Esophagus (tissue), 2 donors: ENCODE measurements around the gene CCDC88C. TPM values are rescaled to one million over a fixed set of nuclear protein-coding genes. Genes with fewer than 3 reads are reported as not detected.
"Not testable (repeated sequence)": the region's sequence is repeated elsewhere in the genome, so short reads cannot be mapped to it uniquely, and the experiment has no call there.

ENCODE experiments used
- H3K27ac ChIP-seq, 2 donors: one replicate each; pipeline ENCODE4 v1.5.1; 2013; ENCODE audit warnings: low read depth in 2 of 2, mild to moderate bottlenecking in 2 of 2, inconsistent platforms in 1 of 2, low read length in 1 of 2, moderate library complexity in 1 of 2
- H3K27me3 ChIP-seq, 2 donors: one replicate each; pipeline ENCODE4 v1.6.1; 2013; ENCODE audit warnings: low read length in 2 of 2, control low read depth in 1 of 2, mild to moderate bottlenecking in 1 of 2; ENCODE audit not compliant: insufficient read depth in 2 of 2, control insufficient read depth in 1 of 2
- H3K36me3 ChIP-seq, 2 donors: one replicate each; pipeline ENCODE4 v1.6.1; 2013; ENCODE audit warnings: low read length in 1 of 2; ENCODE audit not compliant: control insufficient read depth in 2 of 2, insufficient read depth in 2 of 2
- H3K4me1 ChIP-seq, 2 donors: one replicate each; pipeline ENCODE4 v1.6.1; 2013; ENCODE audit warnings: low read length in 1 of 2; ENCODE audit not compliant: control insufficient read depth in 2 of 2, insufficient read depth in 2 of 2
- H3K4me3 ChIP-seq, 2 donors: one replicate each; pipeline ENCODE4 v1.5.1; 2013; ENCODE audit warnings: low read length in 2 of 2, mild to moderate bottlenecking in 2 of 2, low read depth in 1 of 2, moderate library complexity in 1 of 2
- H3K9me3 ChIP-seq, 2 donors: one replicate each; pipeline ENCODE4 v1.6.1; 2013; ENCODE audit warnings: mild to moderate bottlenecking in 2 of 2, low read depth in 1 of 2, low read length in 1 of 2, moderate library complexity in 1 of 2; ENCODE audit not compliant: control insufficient read depth in 2 of 2, insufficient read depth in 1 of 2
- WGBS, 2 donors: extraction: QIAGEN DNeasy Blood & Tissue Kit; methylation state at CpG; one replicate each; pipeline ENCODE4 v1.1.7; 2013; 5-methylcytosine and 5-hydroxymethylcytosine counted together
- polyA plus RNA-seq, 2 donors: library from polyadenylated mRNA; stranded (reverse); fragments of 200-250 nt; gene quantifications; one replicate each; pipeline ENCODE4 v1.2.3, GENCODE V29; 2013
- donor health status: healthy with polysubstance abuse.
- donor health status: Bipolar disorder and iron deficiency.

The CCDC88C gene
- polyA plus RNA-seq, 2 donors = 11.0 to 18.5 TPM

GRCh38 chr14:91409928-91410718 is 7.5 kb downstream of the CCDC88C start:
- peaks cover 2 to 6% of the 10 kb centered on the region in 2 donors for H3K4me1 ChIP-seq
- WGBS, 2 donors = 45 to 50% methylated on average over 8 of the region's 8 CpGs
- peaks cover 0 to 14% of the 10 kb centered on the region in 2 donors for H3K36me3 ChIP-seq
- H3K27ac ChIP-seq = peak overlapping the region in 1 of 2 donors; percentile 36
- no peak overlapping the region for H3K4me3 ChIP-seq
- no peaks in the 10 kb centered on the region for H3K9me3 ChIP-seq
- H3K27me3 ChIP-seq = no peaks in the 10 kb centered on the region

- H3K9me3 ChIP-seq, H3K4me1 ChIP-seq, H3K4me3 ChIP-seq, H3K27me3 ChIP-seq, H3K27ac ChIP-seq: not testable (repeated sequence)
- 88% methylated on average over 6 of the region's 6 CpGs for WGBS, 2 donors
- H3K36me3 ChIP-seq = peaks cover 0 to 14% of the 10 kb centered on the region in 2 donors
These were observed 8.4 kb downstream of the CCDC88C start for GRCh38 chr14:91409240-91409639.

- Histone ChIP-seq H3K4me1 (peaks cover 2 to 8% of the 10 kb centered on the region in 2 donors), H3K36me3 (peaks cover 0 to 14% of the 10 kb centered on the region in 2 donors), H3K27me3 (no peaks in the 10 kb centered on the region), H3K4me3 (no peak overlapping the region), H3K9me3 (no peaks in the 10 kb centered on the region), H3K27ac (no peak overlapping the region)
- 85 to 88% methylated on average over 5 of the region's 5 CpGs for WGBS, 2 donors
These were observed 10.6 kb downstream of the CCDC88C start for GRCh38 chr14:91406982-91407381.

- Histone ChIP-seq H3K27ac (no peak overlapping the region), H3K9me3 (no peaks in the 10 kb centered on the region), H3K4me3 (no peak overlapping the region), H3K36me3 (peaks cover 0 to 14% of the 10 kb centered on the region in 2 donors), H3K27me3 (no peaks in the 10 kb centered on the region), H3K4me1 (peaks cover 2 to 8% of the 10 kb centered on the region in 2 donors)
- 95 to 96% methylated on average over 8 of the region's 8 CpGs for WGBS, 2 donors
These were observed 11.2 kb downstream of the CCDC88C start for GRCh38 chr14:91406451-91406850.

DNA sequence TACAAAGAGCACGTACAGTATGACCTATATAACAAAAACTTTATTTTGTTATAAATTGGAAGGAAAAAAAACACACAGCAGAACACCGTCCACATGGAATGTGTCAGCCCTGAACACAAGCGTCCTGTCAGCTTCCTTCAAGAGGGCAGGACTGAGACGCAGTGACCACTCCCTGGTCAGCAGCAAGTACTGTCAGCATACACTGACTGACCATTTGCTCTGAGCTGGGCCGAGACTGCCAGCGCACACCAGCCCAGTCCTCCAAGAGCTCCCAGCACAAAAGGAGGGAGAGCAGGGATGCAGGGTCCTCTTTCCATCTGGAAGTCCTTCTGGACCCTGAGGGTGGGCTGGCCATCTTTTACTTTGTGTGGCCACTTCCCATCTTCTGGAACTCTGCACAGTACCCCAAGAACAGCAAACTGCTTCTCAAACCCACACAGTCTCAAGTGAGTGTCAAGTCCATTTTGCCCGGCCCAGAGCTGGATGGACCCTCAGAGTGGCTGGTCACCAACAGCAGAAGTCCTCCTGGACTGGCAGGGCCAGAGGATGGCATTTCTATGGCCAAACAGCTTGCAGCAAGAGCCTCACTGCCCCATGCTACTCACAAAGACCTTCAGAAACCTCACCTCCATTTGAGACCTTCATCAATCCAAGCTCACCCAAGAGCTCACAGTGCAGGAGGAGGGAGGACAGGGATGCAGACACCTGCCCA is 11.7 kb downstream of the CCDC88C start:
- WGBS, 2 donors = 67 to 69% methylated on average over 7 of the region's 7 CpGs
- no peaks in the 10 kb centered on the region for H3K27me3 ChIP-seq
- H3K9me3 ChIP-seq = no peaks in the 10 kb centered on the region
- H3K27ac ChIP-seq = no peak overlapping the region
- no peak overlapping the region for H3K4me3 ChIP-seq
- peaks cover 0 to 14% of the 10 kb centered on the region in 2 donors for H3K36me3 ChIP-seq
- peaks cover 2 to 6% of the 10 kb centered on the region in 2 donors for H3K4me1 ChIP-seq

DNA sequence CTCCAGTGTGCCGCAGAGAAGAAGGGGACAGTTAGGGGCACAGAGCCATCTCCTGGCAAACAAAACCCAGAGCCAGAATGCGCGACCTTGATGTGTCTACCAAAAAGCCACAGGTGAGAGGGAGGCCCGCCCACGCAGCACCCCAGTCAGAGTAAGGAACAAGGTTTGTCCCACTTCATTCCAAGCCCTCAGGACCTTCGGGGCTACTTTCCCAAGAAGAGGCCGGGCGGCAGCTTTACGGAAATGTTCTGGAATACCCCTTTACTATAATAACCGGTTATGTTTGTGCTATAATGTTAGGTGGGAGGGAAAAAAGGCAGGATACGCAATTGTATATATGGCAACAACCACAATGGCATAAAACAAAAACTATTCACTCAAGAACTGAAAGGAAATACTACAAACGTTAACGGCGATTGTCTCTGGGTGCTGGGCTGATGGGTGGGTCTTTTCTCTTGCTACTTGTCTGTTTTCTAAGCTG is 12.3 kb downstream of the CCDC88C start:
- Histone ChIP-seq H3K4me1 (peaks cover 2 to 8% of the 10 kb centered on the region in 2 donors), H3K36me3 (peaks cover 0 to 14% of the 10 kb centered on the region in 2 donors), H3K27me3 (no peaks in the 10 kb centered on the region), H3K27ac (peak overlapping the region in 1 of 2 donors; percentile 24), H3K9me3 (no peaks in the 10 kb centered on the region), H3K4me3 (no peak overlapping the region)
- WGBS, 2 donors = 64% methylated on average over 14 of the region's 14 CpGs

DNA sequence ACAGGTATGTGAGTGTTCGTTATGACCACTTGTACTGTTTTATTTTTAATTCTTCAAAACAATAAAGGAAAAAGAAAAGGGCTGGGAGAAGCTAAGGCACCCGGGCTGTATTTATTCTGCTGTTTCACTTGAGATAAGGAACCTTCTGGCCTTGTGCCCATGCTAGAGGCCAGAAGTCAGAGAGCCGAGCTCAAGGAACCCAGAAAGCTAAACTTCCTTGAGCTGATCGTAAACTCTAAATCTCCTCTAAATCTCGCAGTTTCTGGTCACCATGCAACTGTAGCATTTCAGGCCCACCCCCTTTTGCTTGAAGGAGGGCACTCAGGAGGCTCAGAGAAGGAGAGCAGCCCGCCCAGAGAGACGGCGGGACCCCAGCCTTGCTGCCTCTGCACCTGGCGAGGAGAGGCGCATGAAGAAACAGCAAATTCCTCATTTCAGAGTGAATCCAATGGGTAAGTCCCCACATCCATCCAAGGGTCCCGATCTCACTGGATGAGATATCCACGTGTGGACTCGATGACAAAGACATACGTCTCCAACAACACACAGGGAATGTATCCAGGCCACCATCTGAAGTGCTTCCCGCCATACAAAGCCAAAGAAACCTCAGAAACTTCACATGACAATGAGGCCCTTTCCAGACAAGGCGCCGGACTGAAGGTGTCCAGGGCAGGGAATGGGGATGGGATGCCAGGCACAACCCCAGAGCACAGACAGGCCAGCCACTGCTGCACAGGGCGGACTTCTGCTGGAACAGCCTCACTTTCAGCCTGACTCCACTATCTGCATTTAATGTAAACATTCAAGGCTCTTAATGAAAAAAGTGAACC is 14.6 kb downstream of the CCDC88C start:
- Histone ChIP-seq H3K4me3 (no peak overlapping the region), H3K27ac (no peak overlapping the region)

GRCh38 chr14:91402348-91402747 is 15.3 kb downstream of the CCDC88C start:
- H3K9me3 ChIP-seq = no peaks in the 10 kb centered on the region
- H3K27ac ChIP-seq = no peak overlapping the region
- H3K36me3 ChIP-seq = peaks cover 0 to 7% of the 10 kb centered on the region in 2 donors
- WGBS, 2 donors = 44 to 60% methylated on average over 6 of the region's 6 CpGs
- H3K4me3 ChIP-seq = no peak overlapping the region
- H3K4me1 ChIP-seq = peaks cover 9 to 30% of the 10 kb centered on the region in 2 donors
- H3K27me3 ChIP-seq = no peaks in the 10 kb centered on the region

More for the DNA sequence above, 14.6 kb downstream of the CCDC88C start:
- Histone ChIP-seq H3K36me3 (peaks cover 0 to 8% of the 10 kb centered on the region in 2 donors), H3K9me3 (no peaks in the 10 kb centered on the region), H3K27me3 (no peaks in the 10 kb centered on the region), H3K4me1 (peaks cover 9 to 25% of the 10 kb centered on the region in 2 donors)
- WGBS, 2 donors = 53 to 68% methylated on average over 18 of the region's 18 CpGs

DNA sequence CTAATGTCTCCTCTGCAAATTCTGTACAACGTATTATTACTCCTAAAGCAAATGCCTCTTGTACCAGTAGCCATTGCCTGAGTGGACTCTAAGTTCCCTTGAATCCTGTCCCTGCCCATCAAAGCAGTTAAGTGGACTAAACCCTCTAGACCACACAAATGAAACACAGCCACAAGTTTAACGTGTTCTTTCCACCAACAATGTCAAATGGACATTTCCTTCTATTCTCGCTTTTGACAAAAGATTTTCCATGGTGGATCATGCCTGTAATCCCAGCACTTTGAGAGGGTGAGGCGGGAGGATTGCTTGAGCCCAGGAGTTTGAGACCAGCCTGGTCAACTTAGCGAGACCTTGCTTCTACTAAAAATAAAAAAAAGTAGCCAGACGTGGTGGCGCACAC is 15.9 kb downstream of the CCDC88C start:
- Histone ChIP-seq H3K9me3 (no peaks in the 10 kb centered on the region), H3K4me1 (peaks cover 7 to 34% of the 10 kb centered on the region in 2 donors), H3K27me3 (no peaks in the 10 kb centered on the region), H3K27ac (no peak overlapping the region), H3K36me3 (peaks cover 0 to 7% of the 10 kb centered on the region in 2 donors), H3K4me3 (no peak overlapping the region)
- WGBS, 2 donors = 85 to 89% methylated on average over 7 of the region's 7 CpGs
